ENCODE results near the gene OSBPL1A. TPM values are rescaled to one million over a fixed set of nuclear protein-coding genes. Genes with fewer than 3 reads are reported as not detected.

Gene OSBPL1A
- total and polyA plus RNA-seq, 11 donors: 32.8 to 85.4 (median 71.0) TPM

GRCh38 chr18:24244698-24245097 is 152.9 kb downstream of the OSBPL1A start:
- ATAC-seq (peak in 2 of 4 donors; percentile 19 to 40), DNase-seq (no peak)
- intact Hi-C loops (cut with DNase I): no loop called here
- 87 to 89% (median 88%) methylated on average over 5 of the region's 5 CpGs for WGBS, 4 donors
- Histone ChIP-seq H3K9me3 (no peaks in the 10 kb centered on the region), H3K4me3 (no peak overlapping the region), H3K27ac (no peak overlapping the region), H3K27me3 (no peaks in the 10 kb centered on the region), H3K4me1 (peaks cover 0 to 50% (median 16%) of the 10 kb centered on the region in 12 donors), H3K36me3 (no peaks in the 10 kb centered on the region)
- TF ChIP-seq POLR2A (IDR thresholded peaks at IDR 0.05): no peak
- no peak for TF ChIP-seq CTCF (IDR thresholded peaks at IDR 0.05)

GRCh38 chr18:24243677-24244076 is 153.9 kb downstream of the OSBPL1A start:
- WGBS, 4 donors: 71 to 84% (median 74%) methylated on average over 1 of the region's 1 CpG
- DNase-seq (no peak), ATAC-seq (no peak)
- Histone ChIP-seq H3K4me3 (no peak overlapping the region), H3K36me3 (peaks cover 0 to 5% (median 2%) of the 10 kb centered on the region in 9 donors), H3K9me3 (no peaks in the 10 kb centered on the region), H3K27ac (no peak overlapping the region), H3K27me3 (no peaks in the 10 kb centered on the region), H3K4me1 (peaks cover 0 to 49% (median 21%) of the 10 kb centered on the region in 12 donors)
- no peak for TF ChIP-seq POLR2A (IDR thresholded peaks at IDR 0.05)
- no peak for TF ChIP-seq CTCF (IDR thresholded peaks at IDR 0.05)
- intact Hi-C loops (cut with DNase I): no loop called here

GRCh38 chr18:24239341-24239740 is 158.3 kb downstream of the OSBPL1A start:
- TF ChIP-seq POLR2A (IDR thresholded peaks at IDR 0.05) (no peak), CTCF (IDR thresholded peaks at IDR 0.05) (no peak)
- H3K4me1 ChIP-seq: peaks cover 0 to 44% (median 17%) of the 10 kb centered on the region in 12 donors
- no peak for ATAC-seq

GRCh38 chr18:24238387-24238786 is 159.2 kb downstream of the OSBPL1A start:
- ATAC-seq (peak in 2 of 4 donors; percentile 21 to 35), DNase-seq (no peak)
- Histone ChIP-seq H3K27me3 (no peaks in the 10 kb centered on the region), H3K4me3 (no peak overlapping the region), H3K27ac (no peak overlapping the region), H3K9me3 (no peaks in the 10 kb centered on the region), H3K4me1 (peaks cover 0 to 48% (median 25%) of the 10 kb centered on the region in 12 donors), H3K36me3 (peaks cover 0 to 48% (median 15%) of the 10 kb centered on the region in 9 donors)
- 41 to 61% (median 53%) methylated on average over 5 of the region's 5 CpGs for WGBS, 4 donors
- no peak for TF ChIP-seq CTCF (IDR thresholded peaks at IDR 0.05)
- TF ChIP-seq POLR2A (IDR thresholded peaks at IDR 0.05): no peak
- intact Hi-C loops (cut with DNase I): loop anchor here in 1 of 10 donors (5.0 kb wide), 1 partner anchor 34 kb away; no protein-coding TSS in a partner anchor

More at GRCh38 chr18:24239341-24239740, 158.3 kb downstream of the OSBPL1A start:
- no peak for DNase-seq
- intact Hi-C loops (cut with DNase I): loop anchor here in 1 of 10 donors (5.0 kb wide), 1 partner anchor 33 kb away; no protein-coding TSS in a partner anchor
- H3K9me3 ChIP-seq: no peaks in the 10 kb centered on the region
- H3K4me3 ChIP-seq: no peak overlapping the region
- 51 to 66% (median 60%) methylated on average over 2 of the region's 2 CpGs for WGBS, 4 donors
- H3K27ac ChIP-seq: no peak overlapping the region
- H3K27me3 ChIP-seq: no peaks in the 10 kb centered on the region
- peaks cover 0 to 46% (median 15%) of the 10 kb centered on the region in 9 donors for H3K36me3 ChIP-seq

Data from heart left ventricle (tissue), 16 donors.